Mesenteric fat pad (tissue), 1 donor: ENCODE data around the gene FRMD5. TPM values are rescaled to one million over a fixed set of nuclear protein-coding genes. Genes with fewer than 3 reads are reported as not detected.

Source experiments
- DNase-seq: peaks from one replicate; pipeline ENCODE4 v3.0.0-alpha.2; 2020; ENCODE audit warnings: low spot score
- total RNA-seq: library from RNA; stranded (reverse); fragmentation: NEBNext Ultra II Directional; extraction: Animal tissue kit (Norgen Biotek cat#: 25700); gene quantifications from one replicate; pipeline ENCODE4 v1.2.1, GENCODE V29; 2021
- donor health status: DM: yes; HTN: yes; CAD: no.

Gene FRMD5
- total RNA-seq, 1 donor from 2014 or later: 0.13 TPM

DNA sequence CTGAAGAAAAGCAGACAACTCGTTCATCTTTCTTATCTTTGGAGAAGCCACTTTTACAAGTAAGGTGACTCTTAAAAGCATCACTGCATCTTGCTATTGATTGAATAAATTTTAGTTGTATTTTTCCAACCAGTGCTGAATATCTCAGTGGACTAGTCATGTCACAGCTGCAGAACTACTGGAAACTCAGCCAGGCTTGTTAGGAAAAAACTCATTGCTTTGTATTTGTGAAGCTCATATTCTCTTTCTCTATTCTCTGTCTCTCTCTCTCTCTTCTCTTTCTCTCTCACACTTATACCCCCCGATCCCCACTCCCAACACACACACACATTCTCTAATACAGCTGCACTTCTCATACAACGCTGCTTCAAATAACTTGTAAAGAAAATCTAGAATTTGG is 264.0 kb downstream of the FRMD5 start:
- no peak for DNase-seq

- no peak for DNase-seq
These were observed 264.5 kb downstream of the FRMD5 start for GRCh38 chr15:43930556-43930955.

DNA sequence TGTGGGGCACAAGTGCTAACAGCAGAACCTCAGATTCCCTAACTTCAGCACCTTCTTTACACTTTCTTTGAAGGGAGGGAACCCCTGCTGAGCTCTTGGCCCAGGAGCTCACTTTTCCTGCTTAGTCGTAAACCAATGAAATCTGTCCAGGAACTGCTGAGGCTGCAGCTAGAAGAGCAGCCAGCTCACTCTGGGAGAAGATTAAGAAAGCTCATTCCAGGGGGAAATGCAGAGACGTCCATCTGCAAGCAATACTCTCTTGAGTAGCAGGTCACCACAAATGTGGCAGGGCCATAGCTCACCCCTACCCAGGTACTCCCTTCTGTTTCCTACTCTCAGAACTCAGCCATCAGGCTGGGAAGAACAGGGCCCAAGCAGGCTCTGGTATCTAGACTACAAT is 265.0 kb downstream of the FRMD5 start:
- DNase-seq: no peak

- no peak for DNase-seq
These were observed 266.9 kb downstream of the FRMD5 start for GRCh38 chr15:43928152-43928551.

- DNase-seq: no peak
These were observed 267.9 kb downstream of the FRMD5 start for GRCh38 chr15:43927203-43927602.

- DNase-seq: no peak
These were observed 271.5 kb downstream of the FRMD5 start for GRCh38 chr15:43923553-43923952.

- DNase-seq: no peak
These were observed 273.1 kb downstream of the FRMD5 start for GRCh38 chr15:43922021-43922420.

GRCh38 chr15:43920815-43921214 is 274.3 kb downstream of the FRMD5 start:
- no peak for DNase-seq

DNA sequence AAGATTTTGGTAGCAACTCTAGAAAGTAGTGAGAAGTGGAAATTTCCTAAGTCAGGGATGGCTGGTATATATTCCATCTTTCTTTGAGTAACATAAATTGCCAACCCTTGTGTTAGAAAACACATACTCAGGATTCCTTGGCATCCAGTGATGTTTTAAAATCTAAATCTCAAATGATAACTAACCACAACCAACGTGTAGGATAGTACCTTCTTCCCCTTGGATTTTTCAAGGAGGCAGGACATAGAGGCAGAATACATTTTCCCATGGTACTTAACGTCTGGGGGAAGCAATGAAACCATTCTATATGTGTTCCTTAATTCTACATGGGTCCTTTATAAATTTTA is 274.8 kb downstream of the FRMD5 start:
- no peak for DNase-seq

GRCh38 chr15:43919540-43920253 is 275.4 kb downstream of the FRMD5 start:
- DNase-seq: no peak

GRCh38 chr15:43918717-43919116 is 276.4 kb downstream of the FRMD5 start:
- no peak for DNase-seq

DNA sequence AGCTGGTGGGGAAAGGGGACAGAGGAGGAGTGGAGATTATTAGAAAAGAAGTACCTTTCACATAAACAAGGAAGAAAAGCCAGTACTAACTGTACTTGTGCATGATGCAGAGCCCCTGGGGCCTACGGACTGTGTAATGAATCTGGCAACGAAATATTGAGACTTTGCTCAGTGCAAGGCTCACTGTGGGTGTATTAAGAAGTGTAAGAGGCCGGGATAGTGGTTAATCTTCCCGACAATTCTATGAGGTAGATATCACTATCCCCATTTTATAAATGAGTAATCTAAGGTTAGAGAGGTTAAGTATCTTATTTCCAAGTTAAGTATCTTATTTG is 278.8 kb downstream of the FRMD5 start:
- DNase-seq: no peak

DNA sequence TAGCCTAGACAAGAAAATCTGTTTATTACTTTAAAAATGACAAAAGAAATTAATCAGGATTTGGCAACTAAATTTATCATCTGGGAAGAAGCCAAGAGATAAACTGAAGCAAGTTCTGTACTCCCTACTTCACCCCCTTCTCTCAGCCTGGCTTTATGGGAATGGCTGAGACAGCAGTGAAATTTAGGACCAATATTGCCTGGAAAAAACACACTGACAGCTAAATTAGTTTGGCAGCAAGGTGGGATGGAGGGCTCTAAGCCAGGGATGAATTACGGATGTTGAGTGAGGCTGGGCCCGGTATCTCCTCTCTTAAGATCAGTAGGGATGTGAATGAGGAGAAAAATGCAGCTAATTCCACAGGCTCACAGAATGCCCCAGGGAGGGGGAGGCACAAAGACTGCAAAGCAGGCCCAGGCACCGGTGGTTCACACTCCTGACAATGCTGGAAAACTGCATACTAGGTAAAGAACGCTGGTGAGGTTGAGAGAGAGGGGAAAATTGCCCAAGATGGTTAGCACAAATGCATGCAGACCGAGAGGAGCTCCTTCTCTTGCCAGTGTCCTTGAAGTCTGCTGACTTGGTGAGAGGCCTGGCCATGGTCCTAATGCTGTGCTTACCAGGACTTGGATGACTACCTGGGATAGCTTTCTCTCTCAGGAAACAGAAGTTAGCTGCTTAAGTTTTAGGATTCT is 279.3 kb downstream of the FRMD5 start:
- DNase-seq: no peak

DNA sequence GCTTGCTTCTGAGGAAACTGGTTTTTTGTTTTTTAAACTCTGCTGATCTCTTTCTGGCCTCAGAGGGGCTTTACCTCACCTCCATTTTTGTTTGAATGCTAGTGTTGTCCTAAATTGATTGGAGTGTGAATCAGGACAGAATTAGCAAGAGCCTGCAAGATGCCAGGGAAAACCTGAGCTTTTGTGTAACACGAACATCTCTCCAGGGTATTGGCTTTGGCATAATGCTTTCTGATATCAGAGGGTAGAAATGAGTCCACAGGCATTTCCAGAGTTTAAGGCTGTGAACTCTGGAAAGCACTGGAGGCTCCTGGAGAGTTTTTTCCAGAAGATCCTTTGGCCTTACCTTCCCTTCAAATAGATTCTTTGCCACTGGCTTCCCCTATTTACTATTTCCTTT is 281.1 kb downstream of the FRMD5 start:
- no peak for DNase-seq

- no peak for DNase-seq
These were observed 281.9 kb downstream of the FRMD5 start for GRCh38 chr15:43913026-43913780.

GRCh38 chr15:43912208-43912607 is 282.9 kb downstream of the FRMD5 start:
- DNase-seq: no peak

DNA sequence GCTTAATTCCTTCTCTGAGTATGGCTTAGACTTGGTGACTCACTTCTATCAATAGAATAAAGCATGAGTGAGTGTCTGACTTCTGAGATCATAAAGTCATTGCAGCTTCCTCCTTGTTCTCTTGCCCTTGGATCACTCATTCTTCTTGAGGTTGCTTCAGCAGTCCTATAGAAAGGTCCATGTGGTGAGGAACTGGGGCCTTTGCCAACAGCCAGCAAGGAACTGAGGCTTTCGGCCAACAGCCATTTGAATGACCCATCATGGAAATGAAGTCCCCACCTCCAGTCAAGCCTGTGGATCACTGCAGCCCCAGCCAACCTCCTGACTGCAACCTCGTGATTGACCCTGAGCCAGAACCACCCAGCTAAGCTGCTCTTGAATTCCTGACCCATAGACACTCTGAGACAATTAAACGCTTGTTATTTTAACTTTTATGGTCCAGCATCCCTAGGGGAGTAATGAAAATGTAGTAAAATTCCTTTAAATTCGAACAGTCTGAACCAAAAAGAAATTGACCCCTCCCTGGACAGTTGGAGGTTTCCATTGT is 283.8 kb downstream of the FRMD5 start:
- no peak for DNase-seq

DNA sequence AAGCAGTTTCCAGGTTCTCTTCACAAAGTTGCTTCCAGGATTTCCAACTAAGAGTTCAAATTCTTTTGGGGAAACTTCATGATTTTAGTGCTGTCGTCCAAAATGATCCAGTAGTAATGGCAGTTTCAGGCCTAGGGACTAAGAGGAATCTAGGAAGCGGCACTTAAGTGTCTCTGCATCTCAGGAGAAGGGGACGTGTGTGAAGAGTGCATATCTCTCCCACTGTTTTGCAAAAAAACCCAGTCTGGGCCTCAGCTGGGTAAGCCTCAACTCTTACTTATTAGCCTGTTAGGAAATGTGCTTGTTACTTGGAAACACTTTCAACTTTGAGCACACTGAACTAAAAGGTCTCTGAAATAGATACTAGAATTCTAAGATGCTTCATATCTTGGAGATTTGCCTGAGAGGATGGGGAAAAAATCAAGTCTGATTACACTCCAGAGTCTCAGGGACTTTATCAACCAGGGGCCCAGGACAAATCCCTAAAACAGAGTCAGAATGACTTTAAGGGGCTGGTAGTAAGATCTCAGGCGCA is 286.5 kb downstream of the FRMD5 start:
- no peak for DNase-seq

DNA sequence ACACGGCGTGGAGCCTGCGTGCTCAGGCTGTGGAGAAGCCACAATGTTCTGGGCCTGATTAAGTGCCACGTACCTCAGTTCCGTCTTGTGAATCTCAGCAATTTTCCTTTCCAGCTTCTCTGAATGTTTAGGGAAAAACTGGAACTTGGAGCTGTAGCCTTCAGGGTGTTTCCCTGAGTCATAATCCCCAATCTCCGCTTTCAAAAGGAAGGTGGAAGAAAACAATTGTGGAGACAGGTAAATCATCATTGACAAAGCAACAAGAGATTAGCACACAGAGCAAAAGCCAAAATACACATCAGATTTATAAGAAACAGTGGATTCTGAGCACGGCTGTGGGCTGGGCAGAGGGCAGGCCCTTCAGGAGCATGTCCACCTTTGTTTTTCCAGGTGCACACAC is 289.3 kb downstream of the FRMD5 start:
- DNase-seq: no peak

DNA sequence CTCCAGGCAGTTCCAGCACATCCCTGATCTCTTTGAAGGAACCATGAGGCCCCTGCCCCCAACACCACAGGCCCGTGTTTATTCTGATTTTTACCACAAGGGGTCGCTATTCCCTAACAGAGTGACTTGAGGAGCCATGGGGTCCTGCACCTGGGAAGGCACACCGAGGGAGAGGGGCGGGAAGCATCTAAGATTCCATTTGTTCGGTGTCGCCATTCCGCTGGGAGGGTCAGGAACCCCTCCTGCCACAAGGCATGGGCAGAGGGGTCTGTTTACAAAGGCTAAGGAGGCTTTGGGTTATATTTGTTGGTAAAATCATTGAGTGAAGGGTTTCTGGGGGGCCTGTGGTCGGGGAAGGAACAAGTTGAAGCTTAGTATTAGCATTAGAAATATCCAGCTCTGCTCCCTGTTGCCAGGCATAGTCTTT is 291.2 kb downstream of the FRMD5 start:
- no peak for DNase-seq

DNA sequence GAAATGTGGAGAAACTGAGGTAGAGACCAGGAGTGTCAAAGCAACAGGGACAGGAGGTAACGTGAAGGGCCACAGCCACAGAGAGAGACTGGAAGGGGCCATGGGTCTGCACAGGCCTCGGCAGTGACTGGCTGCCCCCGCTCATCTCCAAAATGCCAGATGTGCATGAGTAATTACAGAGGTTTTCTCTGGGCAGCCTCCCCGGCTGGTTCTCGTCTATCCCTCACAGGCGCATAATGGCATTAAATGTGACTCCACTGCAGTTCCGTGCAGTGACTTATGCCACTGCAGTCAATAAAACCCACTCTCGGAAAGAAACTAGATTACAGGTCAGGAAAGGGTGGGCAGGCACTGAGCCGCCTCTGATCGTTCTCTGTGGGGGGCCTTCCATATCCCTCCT is 293.6 kb downstream of the FRMD5 start:
- DNase-seq: no peak

GRCh38 chr15:43900996-43901395 is 294.1 kb downstream of the FRMD5 start:
- DNase-seq: no peak
